ENCODE data around the gene PLAGL1. TPM values are rescaled to one million over a fixed set of nuclear protein-coding genes. Genes with fewer than 3 reads are reported as not detected.

Gene PLAGL1
- total RNA-seq, 4 donors from 2014 or later, result 23.2 to 30.0 (median 29.6) TPM

- Histone ChIP-seq H3K36me3 (no peaks in the 10 kb centered on the region), H3K4me3 (no peak overlapping the region), H3K4me1 (no peaks in the 10 kb centered on the region), H3K27ac (no peak overlapping the region), H3K27me3 (no peaks in the 10 kb centered on the region), H3K9me3 (peaks cover 0 to 11% (median 0%) of the 10 kb centered on the region in 4 donors)
- TF ChIP-seq EP300 (IDR thresholded peaks at IDR 0.05) (no peak), CTCF (IDR thresholded peaks at IDR 0.05) (no peak), POLR2A (IDR thresholded peaks at IDR 0.05) (no peak)
- WGBS, 2 donors, result 90 to 92% methylated on average over 7 of the region's 7 CpGs
- DNase-seq (ENCODE audit: low spot score in 2 of 2), result no peak
These were observed 14.0 kb downstream of the PLAGL1 start for GRCh38 chr6:143993965-143994646.

GRCh38 chr6:143992285-143992684, 15.8 kb downstream of the PLAGL1 start:
- Histone ChIP-seq H3K27me3 (no peaks in the 10 kb centered on the region), H3K27ac (no peak overlapping the region), H3K9me3 (peaks cover 0 to 11% (median 0%) of the 10 kb centered on the region in 4 donors), H3K4me3 (no peak overlapping the region), H3K36me3 (peaks cover 0 to 4% (median 0%) of the 10 kb centered on the region in 3 donors), H3K4me1 (no peaks in the 10 kb centered on the region)
- TF ChIP-seq CTCF (IDR thresholded peaks at IDR 0.05), result no peak
- TF ChIP-seq POLR2A (IDR thresholded peaks at IDR 0.05), result no peak
- no peak for TF ChIP-seq EP300 (IDR thresholded peaks at IDR 0.05)
- no peak for DNase-seq (ENCODE audit: low spot score in 2 of 2)
- 86 to 97% methylated on average over 1 of the region's 1 CpG for WGBS, 2 donors

DNA sequence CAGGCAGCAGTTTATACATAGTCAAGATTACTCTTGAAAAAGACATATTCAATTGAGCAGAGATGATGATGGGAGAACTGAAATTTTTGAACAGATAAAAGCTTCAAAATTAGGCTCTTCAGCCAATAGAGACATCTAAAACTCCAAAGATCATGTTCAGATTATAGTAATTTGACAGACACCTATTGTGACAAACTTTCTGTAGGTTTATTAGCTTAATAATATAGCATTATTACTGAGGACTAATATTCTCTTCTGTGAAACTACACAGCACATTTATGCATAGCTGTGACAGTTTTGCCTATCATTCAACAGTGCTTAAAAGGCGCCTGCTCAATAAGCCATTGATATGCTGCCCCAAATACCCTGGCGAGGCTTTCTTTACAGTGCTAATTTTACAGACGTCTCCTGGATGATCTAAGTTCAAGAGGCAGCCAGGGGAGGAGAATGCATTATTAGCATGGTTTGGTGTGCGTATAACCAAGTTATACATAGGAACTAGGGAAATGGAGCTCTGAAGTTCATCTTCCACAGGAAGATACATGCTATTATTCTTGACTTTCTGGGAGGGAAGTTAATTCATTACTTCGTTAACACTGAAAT, 21.5 kb downstream of the PLAGL1 start:
- Histone ChIP-seq H3K4me1 (no peaks in the 10 kb centered on the region), H3K36me3 (peaks cover 0 to 4% (median 0%) of the 10 kb centered on the region in 3 donors), H3K27me3 (no peaks in the 10 kb centered on the region), H3K4me3 (no peak overlapping the region), H3K27ac (no peak overlapping the region), H3K9me3 (no peaks in the 10 kb centered on the region)
- WGBS, 2 donors, result 55 to 69% methylated on average over 5 of the region's 5 CpGs
- TF ChIP-seq EP300 (IDR thresholded peaks at IDR 0.05) (no peak), POLR2A (IDR thresholded peaks at IDR 0.05) (no peak), CTCF (IDR thresholded peaks at IDR 0.05) (no peak)
- DNase-seq (ENCODE audit: low spot score in 2 of 2), result no peak

DNA sequence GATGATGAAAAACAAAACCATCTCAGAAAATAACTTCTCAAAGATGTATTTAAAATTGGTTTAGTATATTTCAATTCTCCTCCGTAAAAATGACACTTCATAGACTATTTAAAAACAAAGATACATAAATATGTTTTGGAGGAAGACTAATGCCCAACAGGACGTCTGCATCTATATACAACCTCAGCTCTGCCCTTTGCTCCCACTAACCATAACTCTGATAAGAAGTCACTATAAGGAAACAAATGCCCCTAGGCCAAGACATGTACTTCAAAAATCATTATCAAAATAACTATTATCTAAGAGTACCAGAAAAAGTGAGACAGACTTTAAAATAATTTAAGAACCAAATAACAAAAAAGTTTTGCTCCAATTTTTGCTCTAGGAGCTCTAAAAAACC, 23.4 kb downstream of the PLAGL1 start:
- Histone ChIP-seq H3K4me3 (no peak overlapping the region), H3K27ac (no peak overlapping the region), H3K36me3 (peaks cover 0 to 4% (median 0%) of the 10 kb centered on the region in 3 donors), H3K9me3 (peaks cover 0 to 5% (median 0%) of the 10 kb centered on the region in 4 donors), H3K4me1 (no peaks in the 10 kb centered on the region), H3K27me3 (no peaks in the 10 kb centered on the region)
- TF ChIP-seq POLR2A (IDR thresholded peaks at IDR 0.05), result no peak
- no peak for TF ChIP-seq EP300 (IDR thresholded peaks at IDR 0.05)
- TF ChIP-seq CTCF (IDR thresholded peaks at IDR 0.05), result no peak
- 58 to 71% methylated on average over 2 of the region's 2 CpGs for WGBS, 2 donors
- no peak for DNase-seq (ENCODE audit: low spot score in 2 of 2)

DNA sequence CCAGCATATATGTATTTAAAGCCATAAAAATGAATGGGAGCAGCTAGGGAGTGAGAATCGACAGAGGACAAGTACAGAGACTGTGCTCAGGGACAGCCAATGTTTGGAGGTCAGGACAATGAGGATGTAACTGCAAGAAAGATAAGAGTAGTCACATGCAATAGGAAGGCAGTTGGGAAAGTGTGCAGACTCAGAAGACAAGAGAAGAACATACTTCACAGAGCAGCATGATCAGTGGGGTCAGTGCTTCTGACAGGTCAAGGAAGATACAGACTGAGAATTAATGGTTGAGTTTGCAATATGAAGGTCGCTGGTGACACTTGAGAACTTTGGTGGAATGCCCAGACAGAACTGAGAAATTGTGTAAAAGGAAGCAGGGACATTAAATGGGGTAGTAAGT, 25.1 kb downstream of the PLAGL1 start:
- H3K27me3 ChIP-seq, result no peaks in the 10 kb centered on the region
- WGBS, 2 donors, result 84 to 85% methylated on average over 2 of the region's 2 CpGs

More for the DNA sequence above, 25.1 kb downstream of the PLAGL1 start:
- DNase-seq (ENCODE audit: low spot score in 2 of 2), result no peak
- H3K4me3 ChIP-seq, result no peak overlapping the region
- no peak overlapping the region for H3K27ac ChIP-seq
- no peak for TF ChIP-seq CTCF (IDR thresholded peaks at IDR 0.05)
- TF ChIP-seq POLR2A (IDR thresholded peaks at IDR 0.05), result no peak
- TF ChIP-seq EP300 (IDR thresholded peaks at IDR 0.05), result no peak
- H3K36me3 ChIP-seq, result no peaks in the 10 kb centered on the region
- no peaks in the 10 kb centered on the region for H3K4me1 ChIP-seq
- peaks cover 0 to 5% (median 0%) of the 10 kb centered on the region in 4 donors for H3K9me3 ChIP-seq

All from tibial nerve (tissue), 4 donors.